ENCODE results near the gene SYNJ2. TPM values are rescaled to one million over a fixed set of nuclear protein-coding genes. Genes with fewer than 3 reads are reported as not detected.

SYNJ2 gene
- total RNA-seq, 2 donors from 2014 or later, result 22.6 to 29.8 TPM

GRCh38 chr6:158009114-158009891, 27.6 kb downstream of the SYNJ2 start:
- peak overlapping the region; percentile 71 to 80 for H3K4me3 Mint-ChIP-seq
- DNase-seq (peak in 1 of 2 donors; percentile 23), ATAC-seq (replicated peaks in 1 of 2) (peak; percentile 32 to 51)
- peak overlapping the region; percentile 26 for H3K27ac Mint-ChIP-seq
- peaks cover 94% of the 10 kb centered on the region for H3K4me1 Mint-ChIP-seq (ENCODE audit: low read depth)
- H3K36me3 Mint-ChIP-seq (ENCODE audit: insufficient read depth in 2 of 2), result peaks cover 2 to 5% of the 10 kb centered on the region in 2 donors
- no peaks in the 10 kb centered on the region for H3K9me3 Mint-ChIP-seq
- H3K27me3 Mint-ChIP-seq (ENCODE audit: low read depth), result no peaks in the 10 kb centered on the region

GRCh38 chr6:158009935-158010585, 28.4 kb downstream of the SYNJ2 start:
- Mint-ChIP-seq H3K4me1 (ENCODE audit: low read depth) (peaks cover 94% of the 10 kb centered on the region), H3K9me3 (peaks cover 0 to 2% of the 10 kb centered on the region in 2 donors), H3K27me3 (ENCODE audit: low read depth) (no peaks in the 10 kb centered on the region), H3K4me3 (peak overlapping the region in 1 of 2 donors; percentile 80), H3K36me3 (ENCODE audit: insufficient read depth in 2 of 2) (peaks cover 4 to 5% of the 10 kb centered on the region in 2 donors), H3K27ac (no peak overlapping the region)
- ATAC-seq (replicated peaks in 1 of 2), result no peak
- DNase-seq, result no peak

GRCh38 chr6:158010591-158011477, 29.2 kb downstream of the SYNJ2 start:
- Mint-ChIP-seq H3K27me3 (ENCODE audit: low read depth) (no peaks in the 10 kb centered on the region), H3K27ac (no peak overlapping the region)
- ATAC-seq (replicated peaks in 1 of 2), result no peak

GRCh38 chr6:158011478-158011920, 29.8 kb downstream of the SYNJ2 start:
- Mint-ChIP-seq H3K9me3 (peaks cover 0 to 2% of the 10 kb centered on the region in 2 donors), H3K27me3 (ENCODE audit: low read depth) (no peaks in the 10 kb centered on the region), H3K27ac (no peak overlapping the region), H3K4me1 (ENCODE audit: low read depth) (peaks cover 87% of the 10 kb centered on the region), H3K36me3 (ENCODE audit: insufficient read depth in 2 of 2) (peaks cover 4 to 5% of the 10 kb centered on the region in 2 donors), H3K4me3 (no peak overlapping the region)
- ATAC-seq (replicated peaks in 1 of 2) (no peak), DNase-seq (no peak)

More at GRCh38 chr6:158010591-158011477, 29.2 kb downstream of the SYNJ2 start:
- Mint-ChIP-seq H3K4me1 (ENCODE audit: low read depth) (peaks cover 93% of the 10 kb centered on the region), H3K9me3 (peaks cover 0 to 2% of the 10 kb centered on the region in 2 donors), H3K36me3 (ENCODE audit: insufficient read depth in 2 of 2) (peaks cover 4 to 5% of the 10 kb centered on the region in 2 donors), H3K4me3 (peak overlapping the region in 1 of 2 donors; percentile 27)
- DNase-seq, result no peak

- Mint-ChIP-seq H3K9me3 (peaks cover 0 to 2% of the 10 kb centered on the region in 2 donors), H3K27ac (no peak overlapping the region), H3K4me3 (no peak overlapping the region), H3K36me3 (ENCODE audit: insufficient read depth in 2 of 2) (peaks cover 4 to 5% of the 10 kb centered on the region in 2 donors), H3K27me3 (ENCODE audit: low read depth) (no peaks in the 10 kb centered on the region), H3K4me1 (ENCODE audit: low read depth) (peaks cover 83% of the 10 kb centered on the region)
- ATAC-seq (replicated peaks in 1 of 2), result no peak
- no peak for DNase-seq
Observed at GRCh38 chr6:158011980-158012566, 30.4 kb downstream of the SYNJ2 start.

- peak overlapping the region; percentile 74 for H3K27ac Mint-ChIP-seq
- peak overlapping the region in 1 of 2 donors; percentile 36 for H3K4me3 Mint-ChIP-seq
- DNase-seq (no peak), ATAC-seq (replicated peaks in 1 of 2) (no peak)
- peaks cover 3 to 5% of the 10 kb centered on the region in 2 donors for H3K36me3 Mint-ChIP-seq (ENCODE audit: insufficient read depth in 2 of 2)
- H3K9me3 Mint-ChIP-seq, result peaks cover 0 to 2% of the 10 kb centered on the region in 2 donors
- no peaks in the 10 kb centered on the region for H3K27me3 Mint-ChIP-seq (ENCODE audit: low read depth)
- peaks cover 63% of the 10 kb centered on the region for H3K4me1 Mint-ChIP-seq (ENCODE audit: low read depth)
Observed at GRCh38 chr6:158013904-158014504, 32.3 kb downstream of the SYNJ2 start.

GRCh38 chr6:158014505-158015187, 33.0 kb downstream of the SYNJ2 start:
- H3K4me1 Mint-ChIP-seq (ENCODE audit: low read depth), result peaks cover 57% of the 10 kb centered on the region

GRCh38 chr6:158015188-158015506, 33.5 kb downstream of the SYNJ2 start:
- H3K4me3 Mint-ChIP-seq, result peak overlapping the region in 1 of 2 donors; percentile 21

More at GRCh38 chr6:158014505-158015187, 33.0 kb downstream of the SYNJ2 start:
- Mint-ChIP-seq H3K9me3 (peaks cover 0 to 2% of the 10 kb centered on the region in 2 donors), H3K27me3 (ENCODE audit: low read depth) (no peaks in the 10 kb centered on the region), H3K36me3 (ENCODE audit: insufficient read depth in 2 of 2) (peaks cover 2 to 4% of the 10 kb centered on the region in 2 donors), H3K27ac (peak overlapping the region; percentile 74), H3K4me3 (peak overlapping the region in 1 of 2 donors; percentile 21)
- peak; percentile 70 to 81 for ATAC-seq (replicated peaks in 1 of 2)
- no peak for DNase-seq

GRCh38 chr6:158016571-158017383, 35.1 kb downstream of the SYNJ2 start:
- H3K9me3 Mint-ChIP-seq, result peaks cover 0 to 2% of the 10 kb centered on the region in 2 donors
- ATAC-seq (replicated peaks in 1 of 2), result no peak
- no peak for DNase-seq
- H3K4me1 Mint-ChIP-seq (ENCODE audit: low read depth), result peaks cover 36% of the 10 kb centered on the region
- H3K27ac Mint-ChIP-seq, result no peak overlapping the region
- H3K36me3 Mint-ChIP-seq (ENCODE audit: insufficient read depth in 2 of 2), result peaks cover 9 to 11% of the 10 kb centered on the region in 2 donors
- no peaks in the 10 kb centered on the region for H3K27me3 Mint-ChIP-seq (ENCODE audit: low read depth)
- no peak overlapping the region for H3K4me3 Mint-ChIP-seq

More at GRCh38 chr6:158015188-158015506, 33.5 kb downstream of the SYNJ2 start:
- Mint-ChIP-seq H3K27ac (peak overlapping the region; percentile 72), H3K9me3 (peaks cover 0 to 2% of the 10 kb centered on the region in 2 donors), H3K36me3 (ENCODE audit: insufficient read depth in 2 of 2) (peaks cover 6 to 8% of the 10 kb centered on the region in 2 donors), H3K4me1 (ENCODE audit: low read depth) (peaks cover 52% of the 10 kb centered on the region), H3K27me3 (ENCODE audit: low read depth) (no peaks in the 10 kb centered on the region)
- ATAC-seq (replicated peaks in 1 of 2), result peak in 1 of 2 donors; percentile 6
- no peak for DNase-seq

GRCh38 chr6:158017621-158018040, 36.0 kb downstream of the SYNJ2 start:
- H3K36me3 Mint-ChIP-seq (ENCODE audit: insufficient read depth in 2 of 2), result peaks cover 9 to 11% of the 10 kb centered on the region in 2 donors
- no peak overlapping the region for H3K4me3 Mint-ChIP-seq
- H3K4me1 Mint-ChIP-seq (ENCODE audit: low read depth), result peaks cover 27% of the 10 kb centered on the region
- DNase-seq, result no peak
- no peaks in the 10 kb centered on the region for H3K27me3 Mint-ChIP-seq (ENCODE audit: low read depth)
- no peak for ATAC-seq (replicated peaks in 1 of 2)
- H3K9me3 Mint-ChIP-seq, result peaks cover 0 to 2% of the 10 kb centered on the region in 2 donors
- no peak overlapping the region for H3K27ac Mint-ChIP-seq
